ENCODE results near the gene RGMB. TPM values are rescaled to one million over a fixed set of nuclear protein-coding genes. Genes with fewer than 3 reads are reported as not detected.

RGMB gene
- total and polyA plus RNA-seq, 2 donors (not counting 3 experiments of a cell fraction or from before 2014, with no cell fraction given): 15.0 to 31.3 TPM

DNA sequence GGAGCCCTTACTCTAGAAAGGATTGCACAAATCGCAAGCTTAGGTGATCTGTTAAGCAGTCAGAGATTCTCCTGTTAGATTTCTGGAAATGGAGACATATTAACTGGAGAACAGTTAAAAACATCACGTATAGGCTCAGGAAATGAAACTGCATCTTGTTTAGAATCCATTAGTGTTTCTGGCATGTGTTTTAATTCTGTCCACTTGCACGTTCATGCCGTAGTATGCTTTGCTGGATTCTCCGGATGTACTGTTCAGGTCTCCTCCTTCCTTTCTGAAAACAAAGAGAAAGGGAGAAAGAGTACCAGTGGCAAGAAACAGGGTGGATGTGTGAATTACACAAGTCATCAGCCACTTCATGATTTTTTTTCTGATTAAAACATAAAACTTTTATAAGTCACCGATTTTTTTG, 2.5 kb upstream of the RGMB start:
- peaks cover 31% of the 10 kb centered on the region for H3K79me2 ChIP-seq (ENCODE audit: control insufficient read depth, insufficient read depth, low read length)
- dilution Hi-C loops (cut with MboI; ENCODE audit: extremely low pct_ligation_motif_present, low sequenced_read_pairs): no loop called here
- H3K36me3 ChIP-seq (ENCODE audit: control insufficient read depth in 2 of 2, extremely low read depth in 1 of 2, insufficient read depth in 2 of 2, low read length in 2 of 2): no peaks in the 10 kb centered on the region
- POLR2A ChIA-PET: interaction anchor here (0.6 kb wide), 2 partner anchors 723 to 1447 kb away, joined by 4 read pairs; no protein-coding TSS in a partner anchor
- peak overlapping the region; percentile 70 to 96 (median 90) for H3K4me3 ChIP-seq (replicated peaks in 1 of 3; ENCODE audit: insufficient read depth in 1 of 3, low read depth in 1 of 3, low read length in 3 of 3)
- DNase-seq (ENCODE audit: low read depth, low spot score) (no peak), FAIRE-seq (no peak)
- no peaks in the 10 kb centered on the region for H3K9me1 ChIP-seq (replicated peaks; ENCODE audit: control insufficient read depth, extremely low read depth, insufficient read depth, low read length)
- H2AFZ ChIP-seq (ENCODE audit: low read depth, low read length): peak overlapping the region; percentile 99
- H3K4me1 ChIP-seq (ENCODE audit: control insufficient read depth, extremely low read depth, insufficient read depth, low read length): peaks cover 30% of the 10 kb centered on the region
- H3K27me3 ChIP-seq (ENCODE audit: control insufficient read depth in 2 of 2, insufficient read depth in 2 of 2, low read length in 2 of 2): no peaks in the 10 kb centered on the region
- H3K27ac ChIP-seq (ENCODE audit: insufficient read depth, low read depth, low read length): peak overlapping the region; percentile 73
- no TSS peak for BruUV-seq (replicated peaks)
- no peaks in the 10 kb centered on the region for H3K9me3 ChIP-seq (replicated peaks; ENCODE audit: control insufficient read depth, insufficient read depth, low read length)
- intact Hi-C loops (cut with micrococcal nuclease): loop anchor here (1.0 to 10.0 kb wide), 9 partner anchors 261 to 1889 kb away; partner anchors contain the start of gene LNPEP
- peak overlapping the region; percentile 87 for H3K9ac ChIP-seq (replicated peaks; ENCODE audit: extremely low read depth, insufficient read depth, low read length)
- TF ChIP-seq JUN (IDR thresholded peaks at IDR 0.05; ENCODE audit: borderline replicate concordance, insufficient read depth, insufficient read length, low read depth) (no peak), MYC (IDR thresholded peaks at IDR 0.05; ENCODE audit: low read depth, low read length) (no peak), FOS (IDR thresholded peaks at IDR 0.05; ENCODE audit: borderline replicate concordance, insufficient read depth, low read length) (no peak), POLR2A (IDR thresholded peaks at IDR 0.05; ENCODE audit: low read depth, low read length) (no peak)
- TF ChIP-seq, protein P1, sequence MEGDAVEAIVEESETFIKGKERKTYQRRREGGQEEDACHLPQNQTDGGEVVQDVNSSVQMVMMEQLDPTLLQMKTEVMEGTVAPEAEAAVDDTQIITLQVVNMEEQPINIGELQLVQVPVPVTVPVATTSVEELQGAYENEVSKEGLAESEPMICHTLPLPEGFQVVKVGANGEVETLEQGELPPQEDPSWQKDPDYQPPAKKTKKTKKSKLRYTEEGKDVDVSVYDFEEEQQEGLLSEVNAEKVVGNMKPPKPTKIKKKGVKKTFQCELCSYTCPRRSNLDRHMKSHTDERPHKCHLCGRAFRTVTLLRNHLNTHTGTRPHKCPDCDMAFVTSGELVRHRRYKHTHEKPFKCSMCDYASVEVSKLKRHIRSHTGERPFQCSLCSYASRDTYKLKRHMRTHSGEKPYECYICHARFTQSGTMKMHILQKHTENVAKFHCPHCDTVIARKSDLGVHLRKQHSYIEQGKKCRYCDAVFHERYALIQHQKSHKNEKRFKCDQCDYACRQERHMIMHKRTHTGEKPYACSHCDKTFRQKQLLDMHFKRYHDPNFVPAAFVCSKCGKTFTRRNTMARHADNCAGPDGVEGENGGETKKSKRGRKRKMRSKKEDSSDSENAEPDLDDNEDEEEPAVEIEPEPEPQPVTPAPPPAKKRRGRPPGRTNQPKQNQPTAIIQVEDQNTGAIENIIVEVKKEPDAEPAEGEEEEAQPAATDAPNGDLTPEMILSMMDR (IDR thresholded peaks at IDR 0.05; ENCODE audit: extremely low read depth in 1 of 2, insufficient read depth in 1 of 2, low read depth in 1 of 2, low read length in 2 of 2): no peak
- CTCF ChIA-PET: interaction anchor here (0.8 to 7.2 kb wide), 15 partner anchors 9 to 1539 kb away, joined by 3 to 94 read pairs (median 4); no protein-coding TSS in a partner anchor
- H3K4me2 ChIP-seq (ENCODE audit: insufficient read depth, low read length): peak overlapping the region; percentile 98
- peaks cover 2% of the 10 kb centered on the region for H4K20me1 ChIP-seq (replicated peaks; ENCODE audit: control insufficient read depth, extremely low read depth, insufficient read depth, low read length)

Measured in endothelial cell of umbilical vein (primary cell).